GM23248 (cell line): Measurements from ENCODE around the gene FAM89B. TPM values are rescaled to one million over a fixed set of nuclear protein-coding genes. Genes with fewer than 3 reads are reported as not detected.
A peak's percentile ranks its signal among the peaks of the same experiment; 100 is the strongest.

ENCODE experiments used
- DNase-seq: peaks from one replicate; pipeline ENCODE4 v3.0.0-alpha.2; 2015
- H2AFZ ChIP-seq: fragments of 200-600 bp; sonication (generic); 2 replicates; pipeline ENCODE4 v1.6.1; 2016; ENCODE audit warnings: antibody characterized with exemption
- H3F3A ChIP-seq: fragments of 200-600 bp; sonication (generic); 2 replicates; pipeline ENCODE4 v1.6.1; 2016; ENCODE audit warnings: mild to moderate bottlenecking, antibody characterized with exemption, mixed run types; ENCODE audit not compliant: insufficient read depth
- H3K27ac ChIP-seq: fragments of 200-600 bp; sonication (generic); 2 replicates; pipeline ENCODE4 v1.5.1; 2016; ENCODE audit warnings: mild to moderate bottlenecking
- H3K27me3 ChIP-seq: fragments of 200-600 bp; sonication (generic); replicated peaks from 2 replicates; pipeline ENCODE4 v1.6.1; 2016; ENCODE audit warnings: mild to moderate bottlenecking; ENCODE audit not compliant: insufficient read depth
- H3K36me3 ChIP-seq: fragments of 200-600 bp; sonication (generic); 2 replicates; pipeline ENCODE4 v1.6.1; 2016; ENCODE audit warnings: low read depth, mild to moderate bottlenecking
- H3K4me1 ChIP-seq: fragments of 200-600 bp; sonication (generic); 2 replicates; pipeline ENCODE4 v1.6.1; 2016; ENCODE audit warnings: mild to moderate bottlenecking; ENCODE audit not compliant: insufficient read depth
- H3K4me2 ChIP-seq: fragments of 200-600 bp; sonication (generic); one replicate; pipeline ENCODE4 v1.6.1; 2016; ENCODE audit warnings: mild to moderate bottlenecking; ENCODE audit not compliant: unreplicated experiment
- H3K4me3 ChIP-seq: fragments of 200-600 bp; sonication (generic); 2 replicates; pipeline ENCODE4 v1.5.1; 2016; ENCODE audit warnings: mild to moderate bottlenecking
- H3K79me2 ChIP-seq: fragments of 200-600 bp; sonication (generic); 2 replicates; pipeline ENCODE4 v1.6.1; 2016; ENCODE audit warnings: mild to moderate bottlenecking; ENCODE audit not compliant: insufficient read depth
- H3K9ac ChIP-seq: fragments of 200-600 bp; sonication (generic); 2 replicates; pipeline ENCODE4 v1.6.1; 2016; ENCODE audit warnings: mild to moderate bottlenecking
- H3K9me2 ChIP-seq: fragments of 200-600 bp; sonication (generic); 2 replicates; pipeline ENCODE4 v1.6.1; 2016; ENCODE audit warnings: mixed run types, mild to moderate bottlenecking, moderate library complexity; ENCODE audit not compliant: insufficient read depth
- H3K9me3 ChIP-seq: fragments of 200-600 bp; sonication (generic); one replicate; pipeline ENCODE4 v1.6.1; 2017; ENCODE audit warnings: low read depth
- H4K20me1 ChIP-seq: fragments of 200-600 bp; sonication (generic); 2 replicates; pipeline ENCODE4 v1.6.0; 2016; ENCODE audit not compliant: insufficient read depth
- EZH2 ChIP-seq: fragments of 200-600 bp; sonication (generic); IDR thresholded peaks from 2 replicates; pipeline ENCODE4 v1.6.1; 2018; ENCODE audit warnings: antibody characterized with exemption, mild to moderate bottlenecking; ENCODE audit not compliant: insufficient read depth, poor library complexity, severe bottlenecking
- EZH2phosphoT487 ChIP-seq: fragments of 200-600 bp; sonication (generic); IDR thresholded peaks from 2 replicates; pipeline ENCODE4 v1.6.1; 2018; ENCODE audit warnings: antibody characterized with exemption, moderate library complexity, mild to moderate bottlenecking, low read depth; ENCODE audit not compliant: insufficient read depth
- WGBS, 2 experiments: methylation state at CpG; one replicate each; pipeline ENCODE4 v1.1.6; 2015 to 2017; ENCODE audit warnings: low lambda C conversion rate in 2 of 2, low coverage in 1 of 2; ENCODE audit errors: missing lambda C conversion rate in 2 of 2; 5-methylcytosine and 5-hydroxymethylcytosine counted together
- in situ Hi-C: fragments of 300-500 bp; cut with MboI; formaldehyde crosslinking; loops from 2 replicates; pipeline ENCODE4 v1.15.0; 2020
- polyA plus RNA-seq: library from polyadenylated mRNA; unstranded; fragments of >200 nt; fragmentation: Nextera tagmentation; extraction: Ambion mirVana; gene quantifications from 2 replicates; pipeline ENCODE4 v1.2.1, GENCODE V29; 2016
- total RNA-seq: library from RNA; depleted of rRNA; stranded (reverse); fragments of >200 nt; shearing (Covaris generic); gene quantifications from 2 replicates; pipeline ENCODE4 v1.2.3, GENCODE V29; 2014

FAM89B gene
- total and polyA plus RNA-seq, 2 experiments from 2014 or later, result 67.0 to 73.1 TPM

- H3K27ac ChIP-seq, result peak overlapping the region; percentile 77
- peak overlapping the region; percentile 42; the same call in 1 of the 2 replicates for H2AFZ ChIP-seq
- no peaks in the 10 kb centered on the region for H3K27me3 ChIP-seq
- peak overlapping the region; percentile 64 for H3K9ac ChIP-seq
- WGBS, 2 experiments, result 22 to 26% methylated on average over 15 to 18 of the region's 18 CpGs
- no peaks in the 10 kb centered on the region for H3K79me2 ChIP-seq
- H3K36me3 ChIP-seq, result 0 out of 2 replicates have a peak, but pooled peaks cover 3% of the 10 kb centered on the region
- H4K20me1 ChIP-seq, result no peaks in the 10 kb centered on the region
- DNase-seq, result no peak
- peak overlapping the region; percentile 68 for H3K4me3 ChIP-seq
- in situ Hi-C loops, result no loop called here
- no peaks in the 10 kb centered on the region for H3K9me2 ChIP-seq
- no peaks in the 10 kb centered on the region for H3K9me3 ChIP-seq
- peak overlapping the region; percentile 70 for H3K4me2 ChIP-seq
- H3K4me1 ChIP-seq, result no peaks in the 10 kb centered on the region; the same call in 1 of the 2 replicates
- TF ChIP-seq EZH2phosphoT487 (no peak), EZH2 (no peak)
- H3F3A ChIP-seq, result peaks cover 33% of the 10 kb centered on the region
Measured at GRCh38 chr11:65541093-65541982, 31.0 kb upstream of the FAM89B start.

DNA sequence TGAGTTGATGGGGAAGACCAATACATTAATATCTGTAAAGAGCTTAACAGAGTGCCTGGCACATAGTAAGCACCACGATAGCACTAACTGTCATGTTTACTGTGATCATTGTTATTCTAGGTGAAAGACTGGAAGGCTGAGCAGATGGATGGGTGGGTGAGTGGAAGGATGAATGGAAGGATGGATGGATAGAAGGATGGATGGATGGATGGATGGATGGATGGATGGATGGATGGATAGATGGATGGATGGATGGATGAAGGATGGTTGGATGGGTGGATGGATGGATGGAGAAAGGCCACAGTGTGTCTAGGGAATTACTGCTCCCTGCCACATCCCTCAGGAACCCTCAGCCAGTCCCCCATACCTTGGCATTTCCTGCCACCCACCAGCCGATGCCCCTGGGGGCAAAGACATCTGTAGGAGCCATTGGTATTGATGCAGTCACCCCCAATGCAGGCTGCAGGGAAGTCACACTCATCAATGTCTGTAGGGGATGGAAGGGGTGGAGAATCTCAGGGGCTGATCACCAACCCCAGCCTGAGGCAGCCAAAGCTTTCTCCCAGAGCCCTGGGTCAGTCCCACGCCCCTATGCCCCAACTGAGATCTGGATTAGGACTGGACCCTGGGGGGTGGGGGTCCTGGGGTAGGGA is 29.5 kb upstream of the FAM89B start:
- no peaks in the 10 kb centered on the region for H3K79me2 ChIP-seq
- no peaks in the 10 kb centered on the region; the same call in 1 of the 2 replicates for H3K4me1 ChIP-seq
- no peak overlapping the region for H3K4me3 ChIP-seq
- peaks cover 33% of the 10 kb centered on the region for H3F3A ChIP-seq
- in situ Hi-C loops, result no loop called here
- no peaks in the 10 kb centered on the region for H3K27me3 ChIP-seq
- no peak for DNase-seq
- H3K4me2 ChIP-seq, result no peak overlapping the region
- no peaks in the 10 kb centered on the region for H3K9me2 ChIP-seq
- H3K27ac ChIP-seq, result no peak overlapping the region
- TF ChIP-seq EZH2phosphoT487, result no peak
- no peak for TF ChIP-seq EZH2
- H3K36me3 ChIP-seq, result 0 out of 2 replicates have a peak, but pooled peaks cover 3% of the 10 kb centered on the region
- H3K9me3 ChIP-seq, result no peaks in the 10 kb centered on the region
- no peak overlapping the region for H2AFZ ChIP-seq
- H3K9ac ChIP-seq, result no peak overlapping the region
- WGBS, 2 experiments, result 67 to 78% methylated on average over 3 of the region's 3 CpGs
- H4K20me1 ChIP-seq, result no peaks in the 10 kb centered on the region

GRCh38 chr11:65545853-65546216 is 26.5 kb upstream of the FAM89B start:
- Histone ChIP-seq H3K27ac (no peak overlapping the region), H4K20me1 (no peaks in the 10 kb centered on the region), H3K9ac (no peak overlapping the region), H3K9me2 (no peaks in the 10 kb centered on the region), H2AFZ (no peak overlapping the region), H3F3A (peaks cover 33% of the 10 kb centered on the region), H3K79me2 (no peaks in the 10 kb centered on the region), H3K4me2 (no peak overlapping the region), H3K4me3 (no peak overlapping the region), H3K4me1 (no peaks in the 10 kb centered on the region; the same call in 1 of the 2 replicates), H3K27me3 (no peaks in the 10 kb centered on the region), H3K36me3 (peaks cover 9% of the 10 kb centered on the region; the same call in 1 of the 2 replicates), H3K9me3 (no peaks in the 10 kb centered on the region)
- no peak for TF ChIP-seq EZH2
- no peak for TF ChIP-seq EZH2phosphoT487
- 88 to 92% methylated on average over 4 of the region's 4 CpGs for WGBS, 2 experiments
- DNase-seq, result no peak
- in situ Hi-C loops, result no loop called here

- in situ Hi-C loops, result no loop called here
- no peak overlapping the region for H2AFZ ChIP-seq
- no peak overlapping the region for H3K27ac ChIP-seq
- H3K9me2 ChIP-seq, result no peaks in the 10 kb centered on the region
- H3K27me3 ChIP-seq, result no peaks in the 10 kb centered on the region
- H3K4me3 ChIP-seq, result no peak overlapping the region
- H3K9me3 ChIP-seq, result no peaks in the 10 kb centered on the region
- no peaks in the 10 kb centered on the region for H4K20me1 ChIP-seq
- H3K9ac ChIP-seq, result no peak overlapping the region
- H3K4me1 ChIP-seq, result no peaks in the 10 kb centered on the region; the same call in 1 of the 2 replicates
- WGBS, 2 experiments, result 78 to 90% methylated on average over 37 to 64 of the region's 64 CpGs
- H3K36me3 ChIP-seq, result peaks cover 9% of the 10 kb centered on the region; the same call in 1 of the 2 replicates
- H3K79me2 ChIP-seq, result no peaks in the 10 kb centered on the region
- TF ChIP-seq EZH2phosphoT487 (no peak), EZH2 (no peak)
- H3F3A ChIP-seq, result peaks cover 31% of the 10 kb centered on the region
- no peak for DNase-seq
- no peak overlapping the region for H3K4me2 ChIP-seq
Measured at GRCh38 chr11:65546217-65546958, 25.9 kb upstream of the FAM89B start.
